Measurements from ENCODE around the gene DPEP3.
A peak's percentile ranks its signal among the peaks of the same experiment; 100 is the strongest.
"Not testable (repeated sequence)": the region's sequence is repeated elsewhere in the genome, so short reads cannot be mapped to it uniquely, and the experiment has no call there.

DPEP3 gene

GRCh38 chr16:67943619-67944504 is 36.4 kb downstream of the DPEP3 start, which contains the start of gene LCAT:
Gene LCAT, minus strand, starts transcription at chr16:67944120. Its CDS starts 19 bp downstream, at chr16:67944101.
- DNase-seq, result no peak

DNA sequence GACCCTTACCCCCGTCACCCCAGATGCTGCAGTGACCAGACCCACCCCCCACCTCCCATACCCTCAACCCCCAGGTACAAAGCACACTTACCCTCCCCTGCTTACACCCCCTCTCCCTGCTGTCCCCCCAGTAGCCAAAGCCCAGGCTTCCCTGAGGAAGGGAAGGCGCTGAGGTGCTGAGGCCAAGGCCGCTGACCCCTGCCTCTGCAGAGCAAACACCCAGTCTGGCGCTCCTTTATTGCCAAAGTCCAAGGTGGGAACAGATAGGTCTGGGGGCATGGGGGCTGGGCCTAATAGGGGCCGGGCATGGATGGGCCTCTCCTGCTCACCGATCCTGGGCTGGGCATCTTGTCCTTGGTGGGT is 37.1 kb downstream of the DPEP3 start:
- DNase-seq, result no peak

- DNase-seq, result no peak
These were observed 37.6 kb downstream of the DPEP3 start for GRCh38 chr16:67942510-67943255.

DNA sequence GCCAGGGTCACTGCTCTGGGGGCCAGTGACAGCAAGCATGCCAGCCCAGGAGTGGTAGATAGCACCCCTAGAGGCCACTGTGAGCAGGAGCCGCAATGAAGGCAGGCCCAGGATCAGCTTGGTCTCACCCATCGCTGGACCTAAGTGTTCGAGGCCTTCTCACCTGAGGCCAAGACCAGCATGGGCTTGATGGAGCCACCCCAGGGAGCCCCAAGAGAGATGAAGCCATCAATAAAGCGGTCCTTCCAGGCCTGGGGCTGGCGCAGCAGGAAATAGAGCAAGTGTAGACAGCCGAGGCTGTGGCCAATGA is 38.1 kb downstream of the DPEP3 start:
- no peak for DNase-seq

GRCh38 chr16:67941469-67942199 is 38.7 kb downstream of the DPEP3 start:
- no peak for DNase-seq

GRCh38 chr16:67940446-67941089 is 39.7 kb downstream of the DPEP3 start:
- DNase-seq, result no peak

DNA sequence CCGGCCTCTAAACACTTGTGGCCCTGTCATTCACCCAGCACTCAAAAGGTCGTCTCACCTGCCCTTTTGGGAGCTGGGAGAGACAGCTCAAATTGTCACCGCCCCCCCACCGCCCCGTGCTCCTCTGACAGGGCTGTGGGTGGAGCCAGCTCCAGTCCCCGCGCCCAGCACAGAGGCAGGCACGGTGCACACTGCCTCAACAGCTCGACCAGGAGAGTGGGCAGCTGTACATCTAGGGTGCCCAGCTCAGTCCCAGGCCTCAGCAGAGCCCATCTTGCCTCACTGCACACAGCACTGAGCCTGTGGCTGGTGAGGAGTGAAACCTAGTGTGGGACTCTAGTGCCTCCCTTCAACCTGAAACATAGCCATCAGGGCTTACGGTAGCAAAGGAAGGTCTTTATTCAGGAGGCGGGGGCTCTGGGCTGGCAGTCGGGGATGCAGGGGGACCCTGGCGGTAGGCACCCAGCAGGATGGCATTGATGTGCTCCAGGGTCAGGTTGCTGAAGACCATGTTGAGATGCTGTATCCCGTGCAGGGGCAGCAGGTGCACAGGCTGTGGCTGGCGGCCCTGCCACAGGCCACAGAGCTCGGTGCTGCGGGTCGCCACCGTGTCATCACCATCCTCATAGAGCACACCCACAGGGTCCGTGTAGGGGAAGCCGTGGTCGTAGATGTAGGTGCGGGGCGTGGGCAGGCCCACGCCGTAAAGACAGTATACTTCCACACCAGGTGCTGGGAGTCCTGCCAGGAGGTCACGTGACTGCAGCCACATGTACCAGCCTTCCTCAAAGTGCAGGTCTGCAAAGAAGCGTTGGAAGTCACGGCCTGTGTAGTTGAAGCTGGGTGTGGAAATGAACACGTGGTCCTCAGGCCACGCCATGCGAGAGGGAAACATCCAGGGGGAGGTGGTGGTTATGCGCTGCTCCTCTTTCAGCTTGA is 40.5 kb downstream of the DPEP3 start:
- no peak for DNase-seq

DNA sequence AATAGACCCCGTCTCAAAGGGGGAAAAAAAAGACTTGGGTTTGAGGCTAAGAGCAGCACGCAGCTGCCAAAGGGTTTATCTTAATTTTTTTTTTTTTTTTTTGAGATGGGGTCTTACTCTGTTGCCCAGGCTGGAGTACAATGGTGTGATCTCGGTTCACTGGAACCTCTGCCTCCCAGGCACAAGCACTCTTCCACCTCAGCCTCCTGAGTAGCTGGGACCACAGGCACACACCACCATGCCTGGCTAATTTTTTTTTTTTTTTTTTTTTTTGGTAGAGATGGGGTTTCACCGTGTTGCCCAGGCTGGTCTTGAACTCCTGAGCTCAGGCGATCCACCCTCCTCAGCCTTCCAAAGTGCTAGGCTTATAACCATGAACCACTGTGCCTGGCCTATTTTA is 42.6 kb downstream of the DPEP3 start:
- not testable (repeated sequence) for DNase-seq

DNA sequence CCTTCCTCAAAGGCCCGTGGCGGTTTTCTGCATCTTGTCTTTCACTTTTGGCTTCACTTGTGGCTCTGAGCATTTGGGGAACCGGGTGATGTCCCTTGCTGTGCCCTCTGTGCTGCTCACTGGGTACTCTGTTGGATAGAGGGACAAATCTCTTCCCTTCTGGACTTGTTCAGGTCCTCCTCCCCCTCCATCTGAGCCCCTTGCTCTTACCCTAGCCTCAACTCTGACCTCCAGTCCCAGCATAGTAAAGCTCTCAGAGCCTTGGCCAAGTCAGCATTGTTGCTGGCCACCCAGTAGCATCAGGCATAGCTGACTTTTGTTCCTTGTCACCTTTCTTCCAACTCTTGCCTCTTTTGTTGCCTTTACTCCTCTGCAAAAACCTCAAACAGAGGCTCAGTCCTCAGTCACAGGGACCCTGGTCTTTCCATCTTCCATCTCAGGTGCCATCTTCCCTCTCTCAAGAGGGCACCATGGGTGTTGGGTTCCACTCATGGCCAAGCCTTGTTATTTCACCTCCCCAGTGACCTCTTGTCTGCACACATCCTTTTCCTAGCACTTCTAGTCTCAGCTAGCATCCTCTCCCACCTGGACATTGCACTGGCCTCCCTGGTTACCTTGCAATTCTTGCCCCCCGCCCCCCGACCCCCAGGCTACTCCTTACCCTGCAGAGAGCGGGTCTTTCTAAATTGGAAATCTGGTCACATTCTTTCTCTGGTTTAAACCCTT is 43.3 kb downstream of the DPEP3 start:
- DNase-seq, result no peak

GRCh38 chr16:67936124-67936879 is 44.0 kb downstream of the DPEP3 start, which contains the start of gene PSMB10:
Gene PSMB10, minus strand, starts transcription at chr16:67936850. Its CDS starts 101 bp downstream, at chr16:67936749.
- no peak for DNase-seq

DNA sequence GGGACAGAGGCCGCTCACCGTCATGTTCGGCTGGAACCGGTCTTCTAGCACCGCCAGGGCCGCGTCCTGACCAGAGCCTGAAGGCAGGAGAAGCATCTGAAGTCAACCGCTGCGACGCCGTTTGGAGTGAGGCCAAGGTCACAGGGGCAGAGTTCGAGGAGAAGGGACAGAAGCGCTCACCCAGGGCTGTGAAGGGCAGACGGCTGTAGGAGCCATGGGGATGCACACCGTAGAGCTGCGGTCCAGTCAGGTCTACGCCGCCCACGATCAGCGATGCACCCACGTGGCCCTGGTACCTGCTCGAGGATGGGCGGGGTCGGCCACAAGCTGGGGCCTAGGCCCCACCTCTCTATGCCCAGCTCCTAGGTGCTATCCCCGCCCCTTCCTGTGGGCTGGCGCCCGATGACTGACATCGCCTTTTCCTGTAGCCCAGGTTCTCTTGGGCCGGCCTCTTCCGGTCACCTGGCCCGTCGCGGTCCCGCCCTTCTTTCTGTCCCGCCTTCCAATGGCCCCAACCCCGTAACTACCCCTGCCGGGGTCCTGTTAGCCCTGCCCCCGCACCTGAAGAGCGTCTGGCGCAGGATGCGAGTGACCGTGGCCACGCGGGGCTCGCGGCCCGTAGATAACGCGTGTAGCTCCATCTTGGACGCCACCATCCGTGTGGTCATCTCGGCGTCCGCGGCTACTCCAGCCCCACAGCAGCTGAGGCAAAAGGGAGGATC is 44.7 kb downstream of the DPEP3 start:
- DNase-seq, result peak; percentile 87

GRCh38 chr16:67935101-67935401 is 45.2 kb downstream of the DPEP3 start:
- no peak for DNase-seq

DNA sequence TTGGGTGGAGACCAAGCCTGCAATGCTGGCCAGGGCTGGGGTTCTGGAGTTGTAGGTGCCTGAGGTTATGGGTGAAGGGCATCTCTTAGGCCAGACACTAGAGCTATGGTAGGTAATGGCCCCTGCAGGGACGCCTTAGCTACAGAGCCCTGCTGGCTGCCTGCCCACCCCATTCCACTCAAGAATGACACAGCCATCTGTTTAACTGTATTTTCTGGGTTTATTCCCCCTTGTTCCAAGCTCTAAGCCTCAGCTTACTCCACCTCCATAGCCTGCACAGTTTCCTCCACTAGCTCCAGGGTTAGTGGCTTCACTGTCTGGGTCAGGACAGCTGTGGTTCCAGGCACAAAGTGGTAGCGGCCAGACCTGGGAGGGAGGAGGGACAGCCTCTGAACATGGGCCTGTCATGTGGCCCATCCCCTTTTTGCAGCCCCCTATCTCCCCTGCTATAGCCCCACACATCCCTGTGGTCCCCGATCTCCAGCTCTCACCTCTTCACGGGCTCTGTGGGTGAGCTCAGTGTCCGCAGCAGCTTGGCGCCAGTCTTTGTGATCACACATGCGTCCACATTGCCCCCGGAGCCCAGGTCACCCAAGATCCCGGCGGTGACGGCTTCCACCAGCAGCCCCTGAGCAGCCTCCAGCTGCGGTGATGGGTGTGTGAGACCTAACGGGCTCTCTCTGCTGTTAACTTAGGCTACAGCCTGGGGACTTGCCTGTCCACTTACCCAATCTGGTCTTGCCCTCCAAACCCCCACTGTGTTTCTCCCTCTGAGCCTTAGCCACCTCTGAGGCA is 45.8 kb downstream of the DPEP3 start:
- DNase-seq, result no peak

DNA sequence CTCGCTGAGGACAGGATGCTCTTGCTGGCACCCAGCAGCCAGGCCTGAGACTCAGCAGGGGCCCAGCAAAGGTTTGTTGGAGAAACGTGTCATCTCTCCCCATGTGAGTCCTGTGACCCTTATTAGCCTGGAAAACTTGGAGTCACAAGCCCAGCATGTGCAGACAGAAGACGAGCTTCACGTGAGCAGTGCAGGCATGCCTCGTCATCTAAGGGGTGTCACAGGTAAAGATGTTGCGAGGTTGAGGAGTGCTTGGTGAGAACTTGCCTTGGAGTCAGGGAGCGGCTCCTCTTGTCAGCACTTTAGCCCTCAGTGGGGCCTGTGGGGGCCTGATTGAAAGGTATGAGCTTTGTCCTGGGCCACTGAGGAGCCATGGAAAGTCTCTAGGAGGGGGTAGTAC is 46.5 kb downstream of the DPEP3 start:
- DNase-seq, result no peak

GRCh38 chr16:67932462-67932840 is 47.8 kb downstream of the DPEP3 start:
- no peak for DNase-seq

- DNase-seq, result no peak
These were observed 48.4 kb downstream of the DPEP3 start, which contains the start of gene CTRL for GRCh38 chr16:67931712-67932461. Gene CTRL, minus strand, starts transcription at chr16:67931862. Its CDS starts 10 bp downstream, at chr16:67931852.

DNA sequence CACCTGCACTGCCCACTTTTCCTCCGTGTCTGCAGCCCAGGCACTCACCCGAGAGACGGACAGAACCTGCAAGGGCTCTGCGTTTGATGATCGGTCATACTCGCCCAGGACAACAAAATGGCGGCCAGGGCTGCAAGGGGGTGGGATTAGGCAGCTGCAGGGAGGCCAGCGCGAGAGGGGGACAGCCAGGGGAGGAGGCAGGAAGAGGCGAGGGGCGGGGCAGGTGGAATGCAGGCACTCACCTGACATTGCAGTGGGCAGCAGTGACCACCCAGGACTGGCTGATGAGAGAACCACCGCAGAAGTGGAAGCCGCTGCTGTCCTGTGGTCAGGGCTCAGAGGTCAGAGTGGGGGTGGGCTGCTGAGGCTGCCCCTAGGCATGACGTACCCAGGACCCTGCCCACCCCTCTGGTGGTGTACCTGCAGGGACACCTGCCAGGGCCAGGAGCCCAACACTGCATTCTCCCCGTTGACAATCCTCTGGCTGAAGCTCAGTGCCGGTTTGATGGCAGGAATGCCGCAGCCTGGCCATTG is 49.6 kb downstream of the DPEP3 start:
- DNase-seq, result no peak

DNA sequence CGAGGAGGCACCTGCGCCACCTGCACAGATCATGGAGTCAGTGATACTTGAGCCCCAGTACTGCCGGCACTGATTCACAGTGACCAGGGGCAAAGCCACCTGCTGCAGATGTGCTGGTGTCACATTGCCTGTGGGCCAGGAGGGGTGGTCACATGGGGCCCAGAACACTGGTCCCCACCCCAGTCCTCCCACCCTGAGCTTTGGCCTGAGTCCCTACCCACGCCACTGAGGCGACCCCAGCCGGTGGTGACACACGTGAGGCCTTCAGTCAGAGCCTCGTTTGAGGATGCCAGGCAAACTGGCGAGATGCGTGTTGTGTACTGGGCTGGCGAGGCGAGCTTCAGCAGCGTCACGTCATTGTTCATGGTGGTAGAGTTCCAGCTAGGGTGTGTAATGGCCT is 50.1 kb downstream of the DPEP3 start:
- no peak for DNase-seq
